HG03575 (cell line): ENCODE measurements around the gene SRGAP1.
"Not testable (repeated sequence)": the region's sequence is repeated elsewhere in the genome, so short reads cannot be mapped to it uniquely, and the experiment has no call there.

ENCODE experiments used
- ATAC-seq: cut with Tn5 transposase; IDR thresholded peaks from one replicate; pipeline ENCODE4 v1.9.1; 2021; ENCODE audit not compliant: unreplicated experiment, insufficient number of reproducible peaks, low FRiP score; ENCODE audit errors: extremely low read depth

SRGAP1 gene

GRCh38 chr12:63828867-63829266 is 15.6 kb upstream of the SRGAP1 start:
- no peak for ATAC-seq

GRCh38 chr12:63836046-63836445 is 8.5 kb upstream of the SRGAP1 start:
- no peak for ATAC-seq

- ATAC-seq: no peak
Measured at GRCh38 chr12:63836936-63837335, 7.6 kb upstream of the SRGAP1 start.

GRCh38 chr12:63838411-63838810 is 6.1 kb upstream of the SRGAP1 start:
- ATAC-seq: no peak

- no peak for ATAC-seq
Measured at GRCh38 chr12:63841011-63841410, 3.5 kb upstream of the SRGAP1 start.

GRCh38 chr12:63841571-63841970 is 2.9 kb upstream of the SRGAP1 start:
- no peak for ATAC-seq

GRCh38 chr12:63842750-63843149 is 1.8 kb upstream of the SRGAP1 start:
- ATAC-seq: not testable (repeated sequence)

- no peak for ATAC-seq
Measured at GRCh38 chr12:63843254-63843720, 1.2 kb upstream of the SRGAP1 start.

- ATAC-seq: peak; percentile 89
Measured at GRCh38 chr12:63843721-63844390, 644 bp upstream of the SRGAP1 start.

- ATAC-seq: no peak
Measured at GRCh38 chr12:63845726-63846125, 1.2 kb downstream of the SRGAP1 start.

- no peak for ATAC-seq
Measured at GRCh38 chr12:63846238-63846967, 1.9 kb downstream of the SRGAP1 start.

- no peak for ATAC-seq
Measured at GRCh38 chr12:63848450-63848849, 4.0 kb downstream of the SRGAP1 start.

GRCh38 chr12:63849106-63849620 is 4.7 kb downstream of the SRGAP1 start:
- no peak for ATAC-seq

- ATAC-seq: no peak
Measured at GRCh38 chr12:63849641-63850040, 5.1 kb downstream of the SRGAP1 start.

- ATAC-seq: no peak
Measured at GRCh38 chr12:63853978-63854377, 9.5 kb downstream of the SRGAP1 start.

GRCh38 chr12:63855299-63855698 is 10.8 kb downstream of the SRGAP1 start:
- ATAC-seq: no peak

GRCh38 chr12:63857771-63858670 is 13.5 kb downstream of the SRGAP1 start:
- ATAC-seq: no peak

GRCh38 chr12:63859880-63860279 is 15.4 kb downstream of the SRGAP1 start:
- ATAC-seq: not testable (repeated sequence)

GRCh38 chr12:63862187-63862968 is 17.9 kb downstream of the SRGAP1 start:
- no peak for ATAC-seq
